ENCODE data around the gene PGR. TPM values are rescaled to one million over a fixed set of nuclear protein-coding genes. Genes with fewer than 3 reads are reported as not detected.
A peak's percentile ranks its signal among the peaks of the same experiment; 100 is the strongest.

PGR gene
- total RNA-seq, 1 experiment from 2014 or later = 0.20 TPM

GRCh38 chr11:100981196-100981824 is 148.3 kb downstream of the PGR start (continued):
- TF ChIP-seq FOXP4 (CRISPR knock-in tag; IDR thresholded peaks at IDR 0.05) (no peak), ZBTB21 (CRISPR knock-in tag; IDR thresholded peaks at IDR 0.05; ENCODE audit: borderline replicate concordance) (no peak), HMGXB4 (CRISPR knock-in tag; IDR thresholded peaks at IDR 0.05) (no peak), MXD4 (CRISPR knock-in tag; IDR thresholded peaks at IDR 0.05; ENCODE audit: borderline replicate concordance) (no peak), KAT7 (CRISPR knock-in tag; IDR thresholded peaks at IDR 0.05; ENCODE audit: borderline replicate concordance) (no peak)

- Mint-ChIP-seq H3K27me3 (ENCODE audit: low read depth) (peaks cover 49% of the 10 kb centered on the region), H3K27ac (no peak overlapping the region), H3K36me3 (peaks cover 33% of the 10 kb centered on the region), H3K4me3 (no peak overlapping the region), H3K4me1 (peaks cover 18% of the 10 kb centered on the region), H3K9me3 (no peaks in the 10 kb centered on the region)
- ChIA-PET CTCF (interaction anchor here (0.6 to 1.4 kb wide), 9 partner anchors 16 to 454 kb away, joined by 3 read pairs; no protein-coding TSS in a partner anchor), POLR2A (no interaction called here)
- no peak for DNase-seq (ENCODE audit: low spot score)
- ATAC-seq = peak; percentile 47; the same call in 1 of the 2 replicates
- no peak for TF ChIP-seq CREM (CRISPR knock-in tag; IDR thresholded peaks at IDR 0.05)
- no peak for TF ChIP-seq ETV6 (CRISPR knock-in tag; IDR thresholded peaks at IDR 0.05)
- no peak for TF ChIP-seq NFYB (CRISPR knock-in tag; conservative IDR thresholded peaks at IDR 0.05; ENCODE audit: low read depth)
- no peak for TF ChIP-seq ELF4 (CRISPR knock-in tag; IDR thresholded peaks at IDR 0.05; ENCODE audit: low read depth)
- TF ChIP-seq CBFB (CRISPR knock-in tag; IDR thresholded peaks at IDR 0.05; ENCODE audit: low read depth) = no peak
- no peak for TF ChIP-seq RELA (CRISPR knock-in tag; IDR thresholded peaks at IDR 0.05; ENCODE audit: borderline replicate concordance)
- TF ChIP-seq ZMAT4 (CRISPR knock-in tag; IDR thresholded peaks at IDR 0.05) = no peak
- no peak for TF ChIP-seq PREB (CRISPR knock-in tag; IDR thresholded peaks at IDR 0.05; ENCODE audit: borderline replicate concordance)
- no peak for TF ChIP-seq ZNF532 (CRISPR knock-in tag; IDR thresholded peaks at IDR 0.05; ENCODE audit: borderline replicate concordance)
- TF ChIP-seq ZNF219 (CRISPR knock-in tag; IDR thresholded peaks at IDR 0.05; ENCODE audit: borderline replicate concordance) = no peak
- TF ChIP-seq ZNF512 (CRISPR knock-in tag; IDR thresholded peaks at IDR 0.05; ENCODE audit: borderline replicate concordance) = no peak
Measured at GRCh38 chr11:100980156-100980555, 149.5 kb downstream of the PGR start.

All from WTC11 (cell line).